ENCODE measurements around the gene EHD2.
"Not testable (repeated sequence)": the region's sequence is repeated elsewhere in the genome, so short reads cannot be mapped to it uniquely, and the experiment has no call there.

Gene EHD2

DNA sequence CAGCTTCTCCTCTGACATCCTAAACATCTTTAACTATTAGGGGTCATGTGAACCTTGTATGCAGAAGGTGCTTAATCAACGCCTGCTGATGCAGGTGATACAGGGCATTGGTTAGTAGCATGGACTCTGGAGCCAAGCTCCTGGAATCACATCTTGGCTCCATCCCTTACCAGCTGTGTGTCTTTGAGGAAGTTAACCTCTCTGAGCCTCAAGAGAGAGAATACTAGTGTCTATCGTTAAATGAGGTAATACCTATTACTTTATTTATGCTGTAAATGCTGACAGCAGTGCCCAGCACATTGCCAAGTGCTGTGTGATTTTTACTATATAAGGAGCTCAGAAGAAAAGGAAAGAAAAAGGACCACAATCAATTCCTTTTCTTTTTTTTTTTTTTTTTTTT is 54.1 kb downstream of the EHD2 start:
- TF ChIP-seq, protein P1, sequence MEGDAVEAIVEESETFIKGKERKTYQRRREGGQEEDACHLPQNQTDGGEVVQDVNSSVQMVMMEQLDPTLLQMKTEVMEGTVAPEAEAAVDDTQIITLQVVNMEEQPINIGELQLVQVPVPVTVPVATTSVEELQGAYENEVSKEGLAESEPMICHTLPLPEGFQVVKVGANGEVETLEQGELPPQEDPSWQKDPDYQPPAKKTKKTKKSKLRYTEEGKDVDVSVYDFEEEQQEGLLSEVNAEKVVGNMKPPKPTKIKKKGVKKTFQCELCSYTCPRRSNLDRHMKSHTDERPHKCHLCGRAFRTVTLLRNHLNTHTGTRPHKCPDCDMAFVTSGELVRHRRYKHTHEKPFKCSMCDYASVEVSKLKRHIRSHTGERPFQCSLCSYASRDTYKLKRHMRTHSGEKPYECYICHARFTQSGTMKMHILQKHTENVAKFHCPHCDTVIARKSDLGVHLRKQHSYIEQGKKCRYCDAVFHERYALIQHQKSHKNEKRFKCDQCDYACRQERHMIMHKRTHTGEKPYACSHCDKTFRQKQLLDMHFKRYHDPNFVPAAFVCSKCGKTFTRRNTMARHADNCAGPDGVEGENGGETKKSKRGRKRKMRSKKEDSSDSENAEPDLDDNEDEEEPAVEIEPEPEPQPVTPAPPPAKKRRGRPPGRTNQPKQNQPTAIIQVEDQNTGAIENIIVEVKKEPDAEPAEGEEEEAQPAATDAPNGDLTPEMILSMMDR (IDR thresholded peaks at IDR 0.05; ENCODE audit: control insufficient read depth, insufficient read depth, low read depth, low read length, missing control alignments) = no peak
- no peak overlapping the region for H3K4me3 ChIP-seq (ENCODE audit: control insufficient read depth, low read depth, low read length)
- no peak for DNase-seq (ENCODE audit: low read depth)

DNA sequence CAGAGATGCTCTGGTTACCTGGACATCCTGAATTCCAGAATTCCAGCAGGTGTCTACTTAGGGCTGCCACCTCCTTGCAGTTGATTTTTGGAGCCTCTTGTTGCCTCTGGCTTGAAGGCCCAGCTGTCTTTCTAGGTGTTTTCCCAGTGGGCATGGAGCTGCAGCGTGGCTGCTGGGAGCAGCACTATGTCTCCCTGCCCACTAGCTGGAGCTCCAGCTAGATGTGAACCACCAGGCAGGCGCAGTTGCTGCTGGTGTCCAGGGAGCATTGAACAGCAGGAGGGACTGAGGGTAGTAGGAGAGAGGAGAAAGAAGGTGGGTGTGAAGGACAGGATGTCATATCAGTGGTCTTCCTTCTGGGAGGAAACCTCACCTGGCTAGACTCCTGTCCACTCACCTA is 55.4 kb downstream of the EHD2 start:
- TF ChIP-seq, protein P1 (IDR thresholded peaks at IDR 0.05; ENCODE audit: control insufficient read depth, insufficient read depth, low read depth, low read length, missing control alignments) = no peak
- no peak for DNase-seq (ENCODE audit: low read depth)
- H3K4me3 ChIP-seq (ENCODE audit: control insufficient read depth, low read depth, low read length) = no peak overlapping the region

DNA sequence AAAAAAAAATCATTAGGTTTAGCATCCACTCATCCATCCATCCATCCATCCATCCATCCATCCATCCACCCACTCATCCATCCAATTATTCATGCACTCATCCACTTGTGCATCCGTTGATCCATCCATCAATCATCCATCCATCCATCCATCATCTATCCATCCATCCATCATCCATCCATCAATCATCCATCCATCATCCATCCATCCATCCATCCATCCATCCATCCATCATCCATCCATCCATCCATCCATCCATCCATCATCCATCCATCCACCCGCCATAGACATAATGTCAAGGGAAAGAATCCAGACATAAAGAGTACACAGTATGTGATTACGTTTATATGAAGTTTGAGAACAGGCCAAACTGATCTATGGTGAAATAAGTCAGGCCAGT is 56.3 kb downstream of the EHD2 start:
- TF ChIP-seq, protein P1 (IDR thresholded peaks at IDR 0.05; ENCODE audit: control insufficient read depth, insufficient read depth, low read depth, low read length, missing control alignments) = no peak
- no peak overlapping the region for H3K4me3 ChIP-seq (ENCODE audit: control insufficient read depth, low read depth, low read length)
- DNase-seq (ENCODE audit: low read depth) = no peak

DNA sequence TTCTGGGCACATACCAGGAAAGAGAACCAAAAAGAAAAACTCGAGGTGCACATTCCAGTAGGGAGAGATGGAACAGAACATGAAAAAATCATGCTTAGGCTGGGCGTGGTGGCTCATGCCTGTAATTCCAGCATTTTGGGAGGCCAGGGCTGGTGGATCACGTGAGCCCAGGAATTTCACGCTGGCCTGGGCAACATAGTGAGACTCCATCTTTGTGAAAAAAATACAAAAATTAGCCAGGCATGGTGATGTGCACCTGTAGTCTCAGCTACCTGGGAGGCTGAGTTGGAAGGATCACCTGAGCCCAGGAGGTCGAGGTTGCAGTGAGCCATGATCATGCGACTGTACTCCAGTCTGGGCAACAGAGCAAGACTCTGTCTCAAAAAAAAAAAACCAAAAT is 58.1 kb downstream of the EHD2 start:
- not testable (repeated sequence) for H3K4me3 ChIP-seq (ENCODE audit: control insufficient read depth, low read depth, low read length); DNase-seq (ENCODE audit: low read depth)

DNA sequence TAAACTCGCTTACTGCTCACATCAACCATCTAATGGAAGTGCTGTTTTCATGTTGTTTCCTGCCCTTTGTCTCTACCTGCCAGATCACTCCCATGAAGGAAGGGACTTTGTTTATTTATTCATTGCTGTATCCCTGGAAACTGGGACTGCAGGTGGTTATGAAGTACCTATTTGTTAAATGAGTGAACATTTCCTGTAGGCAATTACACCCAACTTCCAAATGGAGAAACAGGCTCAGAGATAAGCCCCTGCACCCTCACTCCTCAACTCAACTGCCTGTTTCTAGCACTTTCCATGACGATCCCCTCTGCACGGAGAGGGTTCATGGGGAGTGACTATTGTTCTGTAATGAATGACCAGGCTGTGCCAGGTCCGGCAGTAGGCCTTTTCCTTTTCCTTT is 63.3 kb downstream of the EHD2 start:
- TF ChIP-seq, protein P1 (IDR thresholded peaks at IDR 0.05; ENCODE audit: control insufficient read depth, insufficient read depth, low read depth, low read length, missing control alignments) = no peak
- DNase-seq (ENCODE audit: low read depth) = no peak
- H3K4me3 ChIP-seq (ENCODE audit: control insufficient read depth, low read depth, low read length) = no peak overlapping the region

DNA sequence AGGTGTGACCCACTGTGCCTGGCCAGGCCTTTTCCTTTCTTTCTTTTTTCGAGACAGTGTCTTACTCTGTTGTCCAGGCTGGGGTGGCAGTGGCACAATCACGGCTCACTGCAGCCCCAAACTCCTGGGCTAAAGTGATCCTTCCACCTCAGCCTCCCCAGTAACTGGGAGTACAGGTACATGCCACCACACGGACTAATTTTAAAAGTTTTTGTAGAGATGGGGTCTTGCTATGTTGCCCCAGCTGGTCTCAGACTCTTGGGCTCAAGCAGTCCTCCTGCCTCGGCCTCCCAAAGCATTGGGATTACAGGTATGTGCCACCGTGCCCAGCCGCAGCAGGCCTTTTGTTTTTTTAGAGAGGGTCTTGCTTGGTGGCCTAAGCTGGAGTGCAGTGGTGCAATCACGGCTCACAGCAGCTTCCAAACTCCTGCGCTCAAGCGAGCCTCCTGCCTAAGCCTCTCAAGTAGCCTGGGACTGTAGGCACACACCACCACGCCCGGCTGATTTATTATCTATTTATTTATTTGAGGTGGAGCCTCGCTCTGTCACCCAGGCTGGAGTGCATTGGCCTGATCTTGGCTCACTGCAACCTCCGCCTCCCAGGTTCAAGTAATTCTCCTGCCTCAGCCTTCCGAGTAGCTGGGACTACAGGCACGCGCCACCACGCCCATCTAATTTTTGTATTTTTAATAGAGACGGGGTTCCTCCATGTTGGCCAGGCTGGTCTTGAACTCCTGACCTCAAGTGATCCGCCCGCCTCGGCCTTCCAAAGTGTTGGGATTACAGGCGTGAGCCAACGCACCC is 64.2 kb downstream of the EHD2 start:
- peak overlapping the region; percentile 86 for H3K4me3 ChIP-seq (ENCODE audit: control insufficient read depth, low read depth, low read length)
- not testable (repeated sequence) for DNase-seq (ENCODE audit: low read depth)

DNA sequence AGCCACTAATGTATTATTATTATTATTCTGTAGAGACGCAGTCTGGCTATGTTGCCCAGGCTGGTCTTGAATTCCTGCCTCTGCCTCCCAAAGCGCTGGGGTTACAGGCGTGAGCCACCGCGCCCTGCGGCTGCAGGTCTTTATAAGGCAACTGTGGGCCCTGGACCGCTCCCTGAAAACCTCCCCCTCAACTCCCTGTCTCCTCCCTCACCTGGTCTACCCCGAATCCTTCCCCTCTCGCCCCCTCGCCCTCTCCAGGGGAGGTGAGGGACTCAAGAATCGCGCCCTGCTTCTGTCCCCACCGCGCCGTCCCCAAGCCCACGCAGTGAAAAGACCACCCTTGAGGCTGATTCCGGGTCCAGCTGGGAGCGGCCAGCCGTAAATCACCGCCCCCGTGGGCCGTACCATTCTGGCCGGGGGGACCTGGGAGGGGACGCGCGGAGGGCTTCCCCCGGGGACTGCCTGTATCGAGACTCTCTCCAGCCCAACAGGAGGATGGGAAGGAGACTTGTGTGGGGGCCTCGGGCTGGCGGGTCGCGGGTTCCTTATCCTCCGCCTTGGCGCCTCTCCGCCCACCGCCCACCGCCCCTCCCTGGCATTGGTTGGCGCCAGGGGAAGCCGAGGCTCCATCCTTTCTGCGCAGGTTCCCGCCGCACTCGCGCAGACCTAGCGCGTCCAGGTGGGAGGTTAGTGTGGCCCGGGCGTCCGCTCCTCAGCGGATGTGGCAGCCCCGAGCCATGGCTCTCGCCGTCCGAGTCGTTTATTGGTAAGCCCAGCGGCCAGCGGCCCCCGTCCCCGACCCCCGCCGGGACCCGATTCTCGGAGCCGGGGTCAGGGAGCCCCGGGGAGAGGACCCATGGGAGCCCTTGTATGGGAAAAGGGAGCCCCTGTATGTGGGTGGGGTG is 65.1 kb downstream of the EHD2 start, which contains the start of gene SELENOW:
SELENOW (plus strand) TSS at position 655 of the 905 bp plus-strand sequence; CDS start at position 738, 83 bp downstream.
- TF ChIP-seq, protein P1 (IDR thresholded peaks at IDR 0.05; ENCODE audit: control insufficient read depth, insufficient read depth, low read depth, low read length, missing control alignments) = no peak
- peak within 1 kb of the TSS; percentile 86 for H3K4me3 ChIP-seq (ENCODE audit: control insufficient read depth, low read depth, low read length)
- DNase-seq (ENCODE audit: low read depth) = no peak

All from AG09309 (cell line).